MM.1S (cell line): ENCODE results near the gene DNAL1.

Experiments
- CTCF ChIP-seq: fragments of 300-600 bp; sonication (generic); IDR thresholded peaks from 2 replicates; pipeline ENCODE4 v1.5.1; 2016; ENCODE audit warnings: antibody characterized with exemption, low read length, mixed read lengths
- EZH2 ChIP-seq: fragments of 300-600 bp; sonication (generic); optimal IDR thresholded peaks from 2 replicates; pipeline ENCODE3; 2017; ENCODE audit warnings: low read depth, mild to moderate bottlenecking, antibody characterized with exemption, low read length, mixed read lengths
- EZH2phosphoT487 ChIP-seq: fragments of 300-600 bp; sonication (generic); IDR thresholded peaks from 2 replicates; pipeline ENCODE4 v1.6.1; 2018; ENCODE audit warnings: antibody characterized with exemption, low read length

DNA sequence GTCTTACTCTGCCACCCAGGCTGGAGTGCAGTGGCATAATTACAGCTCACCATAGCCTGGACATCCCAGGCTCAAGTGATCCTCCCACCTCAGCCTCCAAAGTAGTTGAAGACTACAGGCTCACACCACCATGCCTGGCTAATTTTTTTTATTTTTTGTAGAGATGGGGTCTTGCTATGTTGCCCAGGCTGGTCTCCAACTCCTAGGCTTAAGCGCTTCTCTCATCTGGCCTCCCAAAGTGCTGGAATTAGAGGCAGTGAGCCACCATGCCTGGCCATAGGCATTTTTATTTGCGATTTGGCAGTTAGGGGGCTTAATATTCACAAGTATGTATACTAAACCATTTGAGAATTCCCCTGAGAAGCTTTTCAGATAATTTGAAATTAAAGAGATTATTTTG, 50.3 kb downstream of the DNAL1 start:
- TF ChIP-seq CTCF (no peak), EZH2 (no peak), EZH2phosphoT487 (no peak)
